ENCODE measurements around the gene RALGDS.
"Not testable (repeated sequence)": the region's sequence is repeated elsewhere in the genome, so short reads cannot be mapped to it uniquely, and the experiment has no call there.

GRCh38 chr9:133080786-133081779, 40.0 kb downstream of the RALGDS start:
- TF ChIP-seq CTCF (optimal IDR thresholded peaks at IDR 0.05 in 1 of 3, IDR thresholded peaks at IDR 0.05 in 1 of 3, conservative IDR thresholded peaks at IDR 0.05 in 1 of 3; ENCODE audit: extremely low read depth in 1 of 3, insufficient read depth in 2 of 3, low read length in 3 of 3); EZH2 (IDR thresholded peaks at IDR 0.05; ENCODE audit: low read length): not testable (repeated sequence)
